HPDE6-E6E7 (cell line): Measurements from ENCODE around the gene AP2A2.

Experiments used
- DNase-seq: peaks from one replicate; pipeline ENCODE4 v3.0.0; 2011; ENCODE audit warnings: missing footprints; ENCODE audit errors: extremely low spot score

The AP2A2 gene

DNA sequence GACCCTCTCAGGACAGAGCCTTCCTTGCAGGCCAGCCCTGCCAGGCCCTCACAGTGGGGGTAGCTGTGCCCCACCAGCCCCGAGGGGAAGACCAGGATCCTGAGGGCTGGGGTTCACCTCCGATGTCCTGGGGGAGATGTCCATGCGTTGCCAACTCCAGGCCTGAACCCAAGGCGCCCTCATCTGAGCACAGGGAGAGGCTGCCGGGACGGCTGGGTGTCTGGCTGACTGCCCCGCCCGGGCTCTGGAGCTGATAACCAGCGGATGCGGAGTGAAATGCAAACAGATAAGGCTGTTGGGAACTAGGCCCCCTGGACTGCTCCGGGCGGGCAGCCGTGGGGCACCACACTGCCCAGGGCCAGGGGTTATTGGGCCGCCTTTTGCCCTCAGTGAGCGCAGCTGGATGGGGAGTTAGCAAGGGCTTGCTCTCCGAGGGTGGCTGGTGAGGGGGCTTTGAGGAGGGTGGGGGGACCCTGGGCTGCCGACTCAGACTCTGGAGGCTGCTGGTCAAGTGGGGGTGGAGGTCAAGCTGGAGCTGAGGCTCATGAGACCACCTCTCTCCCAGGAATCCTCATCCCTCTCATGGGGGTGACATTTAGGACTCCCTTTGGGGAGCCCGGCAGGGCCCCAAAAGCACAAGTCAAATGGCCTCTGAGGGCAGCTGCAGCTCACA is 116.4 kb downstream of the AP2A2 start:
- no peak for DNase-seq

DNA sequence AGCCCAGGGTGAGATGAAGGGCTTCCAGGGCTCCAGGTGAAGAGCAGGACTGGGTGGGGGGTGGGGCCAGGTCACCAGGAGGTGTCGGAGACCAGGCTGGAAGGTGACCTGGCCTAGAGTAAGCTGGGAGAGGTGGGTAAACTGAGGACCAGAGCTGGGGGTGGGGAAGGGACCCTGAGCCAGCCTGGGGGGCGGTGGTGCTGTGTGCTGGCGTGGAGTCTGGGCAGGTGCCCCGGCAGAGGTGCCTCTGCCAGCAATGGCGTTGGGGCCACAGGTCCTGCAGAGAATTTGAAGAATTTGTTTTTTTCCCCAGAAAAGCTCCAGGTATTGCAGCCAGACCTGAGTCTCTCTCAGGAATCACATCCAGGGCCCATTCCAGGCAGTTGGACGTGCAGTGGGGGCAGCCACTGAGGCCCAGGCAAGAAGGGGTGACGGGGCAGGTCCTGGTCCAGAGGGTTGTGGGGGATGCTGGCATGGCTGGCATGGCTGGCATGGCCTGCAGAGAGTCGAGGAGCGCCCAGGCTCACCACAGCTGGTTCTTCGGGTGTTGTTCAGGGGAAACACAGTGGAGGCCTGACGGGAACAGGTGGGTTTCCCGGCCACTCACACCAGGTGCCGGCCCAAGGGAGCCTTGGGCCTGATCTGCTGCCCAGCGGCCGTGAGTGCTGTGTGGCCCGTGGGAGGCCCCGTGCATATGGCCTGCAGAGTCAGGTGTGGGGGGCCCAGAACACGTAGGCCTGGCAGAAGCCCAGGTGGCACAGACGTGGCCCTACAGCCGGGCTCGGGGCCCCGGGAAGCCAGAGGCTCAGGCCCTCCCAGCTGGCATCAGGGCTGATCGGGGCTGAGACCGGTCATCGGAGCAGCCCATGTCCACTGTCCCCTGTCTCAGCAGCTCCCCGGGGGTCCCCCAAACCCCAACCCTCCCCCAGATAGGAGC is 117.2 kb downstream of the AP2A2 start:
- DNase-seq = no peak

DNA sequence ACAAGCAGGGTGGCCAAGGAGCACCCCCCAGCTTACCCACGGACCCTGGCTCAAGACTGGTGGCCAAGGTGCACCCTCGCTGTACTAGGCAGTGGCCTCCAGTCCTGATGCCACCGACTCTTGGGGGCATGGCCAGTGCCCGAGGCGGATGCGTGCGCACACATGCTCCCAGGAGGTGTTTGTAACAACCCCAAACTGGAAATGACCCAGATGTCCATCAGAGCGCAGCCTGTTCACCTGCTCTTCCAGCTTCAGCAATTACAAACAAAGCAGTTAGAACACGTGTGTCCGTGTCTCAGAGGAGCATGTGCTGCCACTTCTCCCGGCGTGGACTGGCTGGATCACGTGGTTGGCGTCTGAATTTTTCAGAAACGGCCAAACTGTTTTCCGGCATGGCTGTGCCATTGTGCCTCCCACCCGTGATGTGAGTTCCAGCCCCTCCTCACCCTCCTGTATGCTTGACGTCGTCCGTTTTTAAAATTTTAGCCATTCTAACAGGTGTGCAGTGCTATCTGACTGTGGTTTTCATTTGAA is 118.0 kb downstream of the AP2A2 start:
- no peak for DNase-seq

DNA sequence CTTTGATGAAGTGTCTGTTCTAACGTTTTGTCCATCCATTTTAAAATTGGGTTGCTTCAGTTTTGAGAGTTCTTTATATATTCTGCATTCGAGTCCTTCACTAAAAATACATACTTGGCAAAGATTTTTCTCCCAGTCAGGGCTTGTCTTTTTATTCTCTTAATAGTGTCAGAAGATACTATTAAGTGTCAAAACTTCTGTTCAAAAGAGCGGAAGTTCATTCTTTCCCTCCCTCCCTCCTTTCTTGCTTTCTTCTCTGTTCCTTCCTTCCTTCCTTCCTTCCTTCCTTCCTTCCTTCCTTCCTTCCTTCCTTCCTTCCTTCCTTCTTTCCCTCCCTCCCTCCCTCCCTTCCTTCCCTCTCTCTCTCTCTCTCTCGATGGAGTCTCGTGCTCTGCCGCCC is 118.5 kb downstream of the AP2A2 start:
- DNase-seq = no peak

DNA sequence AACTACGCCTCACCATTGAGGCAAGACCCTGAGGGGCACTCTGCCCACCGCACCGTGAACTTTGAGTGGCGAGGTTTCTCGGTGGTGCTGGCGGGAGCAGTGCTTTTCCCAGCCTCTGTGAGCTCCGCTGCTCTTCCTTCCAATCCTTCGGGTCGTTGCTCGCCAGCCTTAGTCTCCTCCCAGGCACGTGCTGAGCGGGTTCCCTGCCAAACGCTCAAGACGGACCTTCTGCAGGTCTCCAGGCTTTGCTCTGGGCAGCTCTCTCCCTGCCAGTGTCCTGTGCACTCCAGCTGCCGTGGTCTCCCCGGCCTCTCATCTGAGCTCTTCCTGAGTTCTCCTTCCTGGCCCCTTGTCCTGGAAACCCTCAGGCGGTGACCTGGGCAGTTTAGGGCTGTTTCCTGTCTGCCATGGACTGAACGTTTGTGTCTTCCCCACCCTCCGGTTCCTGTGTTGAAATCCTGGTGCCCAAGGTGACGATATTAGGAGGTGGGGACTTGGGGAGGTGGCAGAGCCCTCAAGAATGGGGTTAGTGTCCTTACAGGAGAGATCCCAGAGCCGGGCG is 122.0 kb downstream of the AP2A2 start:
- no peak for DNase-seq

DNA sequence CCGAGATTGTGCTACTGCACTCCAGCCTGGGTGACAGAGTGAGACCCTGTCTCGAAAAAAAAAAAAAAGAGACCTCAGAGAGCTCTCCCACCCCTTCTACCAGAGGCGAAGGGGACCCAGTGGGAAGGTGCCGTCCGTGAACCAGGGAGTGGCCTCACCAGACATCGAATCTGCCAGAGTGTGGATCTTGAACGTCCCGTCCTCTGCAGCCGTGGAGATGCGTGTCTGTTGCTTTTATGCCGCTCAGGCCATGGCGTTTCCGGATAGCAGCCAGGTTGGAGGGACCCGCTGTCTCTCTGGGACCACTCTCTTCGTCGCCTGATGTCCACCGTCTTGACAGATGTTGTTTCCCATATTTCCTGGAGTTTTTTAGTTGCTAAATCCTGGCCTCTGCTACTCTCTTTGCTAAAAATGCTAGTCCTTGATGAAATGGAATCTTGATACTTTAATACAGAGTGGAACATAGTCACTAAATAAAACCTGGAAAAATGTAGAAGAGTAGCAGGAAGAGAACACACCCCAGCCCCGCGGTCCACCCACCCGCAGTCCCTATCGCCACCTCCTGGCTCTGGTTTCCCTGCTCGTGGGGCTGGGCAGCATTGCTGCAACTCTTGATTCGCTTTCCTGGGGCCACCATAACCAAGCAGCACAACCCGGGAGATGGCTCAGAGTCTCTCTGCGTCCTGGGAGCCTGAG is 122.9 kb downstream of the AP2A2 start:
- DNase-seq = no peak

DNA sequence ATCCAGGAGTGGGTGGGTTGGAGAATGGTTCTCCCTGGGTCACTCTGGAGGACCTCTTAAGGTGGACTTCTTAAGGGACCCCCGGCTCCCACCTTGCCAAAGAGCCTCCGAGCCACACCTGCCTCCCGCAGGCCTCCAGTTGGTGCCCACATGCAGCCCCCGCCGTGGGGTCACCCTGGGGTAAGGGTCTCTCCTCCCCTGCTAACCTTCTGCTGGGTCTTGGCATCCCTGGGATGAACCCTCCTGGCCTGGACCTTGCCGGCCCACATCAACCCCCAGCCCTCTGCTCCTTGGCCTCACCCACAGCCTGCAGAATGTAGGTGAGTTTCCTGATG is 123.4 kb downstream of the AP2A2 start:
- DNase-seq = no peak

DNA sequence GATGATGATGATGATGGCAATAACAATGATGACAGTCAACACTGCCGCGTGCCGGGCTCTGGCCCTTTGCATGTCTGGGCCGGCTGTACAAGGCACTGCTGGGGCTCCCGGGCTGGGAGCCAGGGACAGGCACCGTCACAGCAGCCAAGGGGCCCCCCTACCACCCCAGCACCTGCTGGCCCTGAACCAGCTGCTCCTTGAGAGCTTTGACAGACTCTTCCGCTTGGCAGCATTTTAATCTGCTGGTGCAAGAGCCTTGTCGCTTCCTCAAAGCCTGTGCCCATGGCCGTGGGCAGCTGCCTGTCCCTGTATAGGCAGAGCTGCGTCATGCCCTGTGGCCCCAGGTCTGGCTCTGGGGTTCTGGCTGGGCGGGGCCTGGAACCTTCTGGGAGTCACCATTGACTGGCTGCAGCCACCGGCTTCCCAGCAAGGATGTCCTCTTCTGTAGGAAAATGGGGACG is 123.8 kb downstream of the AP2A2 start:
- peak; percentile 39 for DNase-seq

DNA sequence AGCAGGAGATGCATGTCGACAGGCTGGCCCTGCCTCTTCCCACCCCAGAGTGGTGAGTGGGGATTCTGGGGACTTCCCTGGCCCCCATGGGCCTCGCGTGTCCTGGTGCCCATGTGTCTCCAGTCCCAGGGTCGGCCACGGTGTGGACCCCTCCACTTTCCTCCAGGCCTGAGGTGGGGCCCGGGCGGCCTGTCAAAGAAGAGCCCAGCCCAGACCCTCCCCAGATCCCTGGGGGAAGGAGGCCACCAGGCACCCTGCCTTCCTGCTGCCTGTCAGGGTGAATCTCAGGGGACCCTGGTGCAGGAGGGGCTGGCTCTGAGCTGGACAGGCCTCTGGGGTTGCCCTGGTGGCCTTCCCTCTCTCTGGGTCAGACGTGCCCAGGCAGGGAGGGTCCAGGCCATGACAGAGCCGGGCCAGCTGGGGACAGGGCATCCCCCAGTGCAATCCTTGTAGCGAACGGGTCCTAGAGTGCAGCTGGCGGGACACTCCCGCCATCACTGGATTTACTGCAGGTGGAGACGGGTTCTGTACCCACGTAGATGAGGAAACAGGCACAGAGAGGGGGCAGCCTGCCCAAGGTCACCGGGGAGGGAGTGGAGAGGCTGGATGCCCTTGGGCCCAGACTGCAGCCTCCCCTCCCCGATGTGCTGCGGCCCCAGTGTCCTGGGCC is 124.4 kb downstream of the AP2A2 start:
- DNase-seq = no peak

DNA sequence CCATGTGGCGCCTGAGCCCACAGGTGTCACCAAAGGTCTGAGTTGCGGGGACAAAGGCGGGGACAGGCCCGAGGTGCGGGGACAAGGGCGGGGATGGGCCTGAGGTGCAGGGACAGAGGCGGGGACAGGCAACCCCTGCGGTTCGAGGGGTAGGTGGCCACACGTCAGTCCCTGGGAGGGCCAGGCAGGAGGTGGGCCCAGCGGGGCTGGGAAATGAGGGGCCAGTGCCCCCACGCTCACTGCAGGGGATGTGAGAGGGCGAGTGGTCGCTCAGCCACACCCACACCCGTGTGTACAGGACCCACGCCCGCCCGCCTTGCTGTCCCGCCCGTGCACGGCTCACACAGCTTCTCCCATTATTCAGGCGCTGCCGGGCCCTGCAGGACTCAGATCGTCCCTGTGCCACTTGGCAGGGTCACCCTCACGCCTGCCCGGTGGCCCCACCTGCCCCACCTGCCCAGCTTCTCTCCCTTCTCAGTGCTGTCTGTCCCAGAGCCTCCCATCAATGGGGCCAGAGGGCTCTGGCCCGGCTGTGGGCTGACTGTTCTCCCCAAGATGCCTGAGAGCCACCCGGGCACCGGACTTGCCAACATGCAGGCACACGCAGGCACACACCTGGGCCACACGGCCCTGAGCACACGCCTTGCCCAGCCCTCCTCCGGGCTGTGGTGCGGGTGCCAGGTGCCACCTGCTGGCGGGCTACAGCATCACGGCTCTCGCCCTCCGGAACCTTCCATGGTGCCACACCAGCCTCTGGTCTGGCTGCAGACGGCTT is 125.1 kb downstream of the AP2A2 start:
- DNase-seq = peak; percentile 89

DNA sequence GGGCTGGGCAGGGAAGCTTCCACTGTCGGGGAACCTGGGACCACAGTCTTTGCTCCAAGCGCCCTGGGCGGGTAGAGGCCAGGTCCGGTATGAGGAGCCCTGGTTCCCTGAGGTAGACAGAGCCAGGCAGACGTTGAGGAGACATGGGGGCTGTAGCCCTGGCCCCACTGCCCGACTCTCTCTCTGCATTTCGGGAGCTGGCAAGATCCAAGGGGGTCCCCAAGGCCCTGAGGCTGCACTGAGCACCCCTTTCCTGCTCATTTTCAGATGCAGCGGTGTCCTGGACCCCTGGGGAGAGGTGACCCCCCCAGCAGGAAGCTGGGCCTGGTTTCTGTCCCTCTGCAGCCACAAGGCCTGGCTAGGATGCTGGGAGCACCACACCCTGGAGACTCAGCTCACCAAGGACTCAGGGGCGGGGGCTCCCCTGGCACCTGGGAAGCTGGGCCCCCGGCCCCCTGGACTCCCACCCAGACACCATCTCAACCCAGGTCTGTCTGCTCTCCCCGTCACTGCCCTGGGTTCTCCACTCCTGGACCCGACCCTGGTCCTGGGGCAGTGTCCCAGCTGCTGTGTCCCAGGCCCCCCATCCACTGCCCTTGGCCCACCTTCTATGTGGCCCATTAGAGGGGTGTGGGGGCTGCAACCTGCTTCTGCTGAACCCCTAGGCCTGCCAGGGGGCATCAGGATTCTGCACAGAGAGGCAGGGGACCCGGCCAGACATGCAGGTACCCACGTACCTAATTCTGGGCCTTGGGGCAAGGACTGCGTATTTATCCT is 125.9 kb downstream of the AP2A2 start:
- no peak for DNase-seq

DNA sequence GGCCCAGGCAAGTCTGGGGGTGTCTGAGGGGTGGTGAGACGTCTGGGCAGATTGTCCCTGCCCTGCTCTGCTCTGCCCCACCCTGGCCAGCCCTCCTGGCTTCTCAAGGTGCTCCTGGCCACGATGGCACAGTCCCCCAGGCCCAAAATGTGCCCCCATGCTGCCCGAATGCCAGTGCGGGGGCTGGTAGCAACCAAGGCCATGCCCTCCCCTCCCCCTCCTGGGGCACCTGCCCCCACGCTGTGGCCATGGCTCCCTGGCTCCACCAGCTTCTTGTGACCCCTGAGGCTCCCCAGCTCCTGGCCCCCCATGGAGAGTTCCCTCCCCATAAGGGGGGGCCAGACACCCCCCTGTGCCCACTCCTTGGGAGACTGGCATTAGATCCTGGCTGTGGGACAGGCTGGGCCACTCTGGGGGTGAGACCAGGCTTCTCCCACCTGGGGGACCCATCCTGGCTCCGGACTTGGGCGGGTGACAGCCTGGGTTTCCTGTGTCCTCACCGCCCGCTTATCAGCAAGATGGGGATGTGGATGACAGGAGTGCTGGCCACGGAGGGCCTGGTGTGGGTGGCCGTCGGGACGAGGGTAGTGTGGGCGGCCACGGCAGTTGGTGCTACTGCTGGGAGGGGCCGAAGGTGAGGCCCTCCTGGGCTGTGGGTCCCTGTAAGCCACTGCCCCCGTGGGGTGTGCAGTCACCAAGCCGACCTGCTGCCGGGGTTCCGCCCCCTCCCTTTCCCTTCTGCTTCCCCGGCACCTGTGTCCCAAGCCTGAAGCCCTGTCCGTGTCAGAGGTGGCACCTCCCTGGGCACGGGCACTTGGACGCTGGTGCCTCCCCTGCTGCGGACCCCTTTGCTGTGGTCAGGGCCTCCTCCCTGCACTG is 126.7 kb downstream of the AP2A2 start:
- DNase-seq = no peak

DNA sequence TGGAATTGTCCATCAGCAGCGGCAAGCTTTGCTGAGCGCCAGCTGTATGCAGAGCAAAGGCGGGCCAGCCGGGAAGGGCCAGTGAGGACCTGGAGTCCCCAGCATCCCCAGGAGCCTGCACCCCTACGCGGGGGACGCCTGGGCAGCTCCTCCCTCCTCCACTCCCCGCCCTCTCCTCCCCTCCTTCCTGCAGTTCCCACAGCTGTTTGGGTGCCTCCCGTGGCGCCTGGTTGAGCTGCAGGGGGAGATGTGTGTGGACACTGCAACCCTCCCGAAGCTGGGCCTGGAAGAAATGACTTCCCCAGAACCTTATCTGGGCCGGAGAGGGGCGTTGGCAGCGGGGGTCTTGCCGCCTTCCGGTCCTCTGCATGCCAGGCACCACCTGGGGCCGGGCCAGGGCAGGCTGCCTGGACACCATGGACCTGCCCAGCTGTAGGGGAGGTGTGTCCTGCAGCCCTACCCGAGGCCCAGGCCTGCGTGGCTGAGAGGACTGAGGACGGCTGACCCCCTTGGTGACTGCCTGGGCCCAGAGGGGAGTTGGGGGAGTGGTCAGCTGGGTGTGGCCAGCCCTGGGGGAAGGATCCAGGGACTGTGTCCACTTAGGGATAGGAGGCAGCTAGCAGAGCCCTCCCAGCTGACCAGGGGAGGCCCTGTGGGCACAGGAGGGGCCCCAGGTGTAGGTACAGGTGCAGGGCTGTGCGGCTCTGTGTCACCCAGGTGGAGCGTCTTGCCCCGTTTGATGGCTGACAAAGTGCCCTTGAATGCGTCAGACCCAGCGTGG is 127.6 kb downstream of the AP2A2 start:
- no peak for DNase-seq

DNA sequence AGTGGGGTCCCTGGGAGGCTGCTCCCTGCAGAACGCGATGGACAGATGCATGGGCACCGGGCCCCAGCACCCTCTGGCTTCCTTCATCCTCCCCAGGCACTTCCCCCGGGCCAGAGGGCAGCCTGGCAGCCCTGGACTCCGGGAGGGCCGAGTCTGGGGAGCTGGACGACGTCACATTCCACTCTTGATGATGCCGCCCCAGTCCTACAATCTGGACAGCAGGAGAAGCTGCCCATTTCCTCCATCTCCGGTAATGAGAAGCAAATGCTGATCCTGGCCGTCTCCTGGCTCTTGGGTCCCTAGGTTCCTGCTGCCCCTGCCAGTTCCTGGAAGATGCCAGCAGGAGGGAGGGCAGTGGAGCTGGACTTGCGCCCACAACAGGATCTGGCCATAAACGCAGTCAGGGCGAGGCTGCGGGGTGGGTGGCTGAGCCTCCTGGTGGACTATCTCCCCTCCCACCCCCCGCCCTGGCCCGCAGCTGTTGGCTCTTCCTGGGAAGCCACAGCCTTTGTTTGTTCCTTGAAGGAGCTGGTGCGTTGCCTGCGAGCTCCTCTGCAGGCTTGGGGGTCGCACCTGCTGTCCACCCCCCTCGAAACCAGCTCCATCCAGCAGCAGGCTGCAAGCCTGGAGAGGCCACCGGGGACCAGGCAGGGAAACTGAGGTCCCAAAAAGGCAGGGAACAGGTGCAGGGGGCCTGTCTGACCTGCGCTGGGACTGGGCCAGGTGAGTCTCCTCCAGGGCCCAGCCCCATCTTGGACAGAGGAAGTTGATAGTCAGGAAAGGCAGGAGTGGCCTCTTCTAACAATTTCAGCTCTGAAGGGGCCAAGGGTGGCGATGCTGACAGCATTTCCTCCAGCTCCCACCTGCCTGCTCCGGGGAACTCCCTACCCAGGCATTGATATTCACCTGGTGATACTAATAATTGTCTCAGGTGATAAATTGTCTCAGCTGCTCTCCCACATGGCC is 128.8 kb downstream of the AP2A2 start:
- no peak for DNase-seq

DNA sequence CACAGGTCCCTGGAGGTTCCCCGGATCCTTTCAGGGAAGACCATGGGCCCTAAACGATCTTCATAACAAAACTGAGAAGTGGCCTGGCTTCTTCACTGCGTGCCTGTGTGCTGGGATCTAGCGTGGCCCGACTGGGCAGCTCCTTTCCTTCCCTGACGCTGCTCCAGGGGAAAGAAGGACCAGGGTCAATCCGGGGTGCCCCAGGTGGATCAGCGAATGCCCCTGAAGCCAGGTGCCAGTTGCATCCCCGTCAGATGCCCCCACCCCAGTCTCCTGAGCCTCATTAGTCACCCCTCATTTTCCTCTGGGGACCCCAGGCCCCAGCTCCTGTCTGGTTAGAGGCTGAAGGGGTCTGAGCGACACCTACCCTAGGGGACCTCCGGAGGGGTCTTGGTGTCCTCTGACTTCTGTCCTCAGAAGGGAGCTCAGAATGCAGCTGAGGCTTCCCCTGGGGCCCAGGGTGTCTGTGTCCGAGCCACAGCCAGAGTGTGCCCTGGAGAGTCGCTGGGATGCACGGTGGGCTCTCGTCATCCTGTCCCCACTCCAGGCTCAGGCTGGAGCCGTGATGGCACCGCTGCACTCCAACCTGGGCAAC is 129.5 kb downstream of the AP2A2 start:
- no peak for DNase-seq

DNA sequence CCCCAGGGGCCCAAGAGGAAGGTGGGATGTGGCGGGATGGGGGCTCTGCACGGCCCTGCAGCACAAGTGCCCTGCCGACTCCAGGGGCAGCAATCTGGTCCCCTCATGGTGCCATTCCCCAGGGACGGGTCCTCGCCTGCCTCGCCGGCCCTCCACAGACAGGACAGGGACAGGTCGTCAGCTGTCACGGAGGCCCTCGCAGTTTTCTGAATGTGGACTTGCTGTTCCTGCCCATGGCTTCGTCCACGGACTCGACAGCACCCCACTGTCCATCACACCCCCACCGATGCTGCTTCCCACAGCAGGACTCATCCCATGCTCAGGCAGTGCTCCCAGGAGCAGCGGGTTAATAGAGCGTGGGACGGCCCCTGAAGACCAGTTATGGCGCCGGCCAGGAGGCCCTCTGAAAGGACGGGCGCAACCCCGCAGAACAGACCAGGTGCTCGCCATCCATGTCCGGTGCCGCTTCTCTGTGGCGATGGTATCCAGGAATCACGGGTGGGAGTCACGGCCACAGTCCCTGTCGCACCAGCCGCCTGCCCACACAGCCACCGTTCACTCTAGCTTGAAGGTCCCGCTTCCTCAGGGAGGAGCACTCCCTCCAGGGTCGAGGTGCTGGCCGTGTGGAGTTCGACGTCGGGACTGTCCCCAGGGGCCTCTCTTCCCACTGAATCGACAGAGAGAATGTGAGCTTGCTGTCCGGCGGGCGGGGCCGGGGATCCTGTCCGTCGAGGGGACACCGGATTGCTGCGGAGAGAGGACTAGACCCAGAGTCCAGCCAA is 130.5 kb downstream of the AP2A2 start:
- no peak for DNase-seq
